ENCODE data around the gene CELSR3. TPM values are rescaled to one million over a fixed set of nuclear protein-coding genes. Genes with fewer than 3 reads are reported as not detected.

The CELSR3 gene
- total and polyA plus RNA-seq, 4 donors = 0.16 to 0.37 (median 0.26) TPM

- Histone ChIP-seq H3K9ac (ENCODE audit: low read depth in 1 of 2, low read length in 2 of 2) (no peak overlapping the region), H3K4me3 (ENCODE audit: low read depth in 1 of 3, low read length in 3 of 3) (no peak overlapping the region), H3K36me3 (ENCODE audit: control insufficient read depth in 4 of 4, insufficient read depth in 3 of 4, low read depth in 1 of 4, low read length in 3 of 4) (no peaks in the 10 kb centered on the region), H3K9me3 (ENCODE audit: control insufficient read depth in 4 of 4, low read length in 3 of 4) (no peaks in the 10 kb centered on the region), H3K27ac (ENCODE audit: low read depth in 1 of 2, low read length in 2 of 2) (no peak overlapping the region), H3K27me3 (ENCODE audit: control insufficient read depth in 4 of 4, insufficient read depth in 4 of 4, low read length in 3 of 4) (no peaks in the 10 kb centered on the region), H3K4me1 (ENCODE audit: control insufficient read depth in 4 of 4, insufficient read depth in 4 of 4, low read length in 3 of 4) (no peaks in the 10 kb centered on the region)
- TF ChIP-seq TAF1 (conservative IDR thresholded peaks at IDR 0.05) = no peak
- TF ChIP-seq HNF4A (conservative IDR thresholded peaks at IDR 0.05) = no peak
- TF ChIP-seq RAD21 (IDR thresholded peaks at IDR 0.05) = no peak
- TF ChIP-seq FOXA1 (IDR thresholded peaks at IDR 0.05) = no peak
- no peak for TF ChIP-seq REST (IDR thresholded peaks at IDR 0.05)
- no peak for DNase-seq (ENCODE audit: low spot score)
- WGBS = 96% methylated on average over 15 of the region's 15 CpGs
Measured at GRCh38 chr3:48648188-48648850, 14.4 kb downstream of the CELSR3 start.

GRCh38 chr3:48647714-48648113, 15.0 kb downstream of the CELSR3 start:
- DNase-seq (ENCODE audit: low spot score) = no peak
- no peaks in the 10 kb centered on the region for H3K4me1 ChIP-seq (ENCODE audit: control insufficient read depth in 4 of 4, insufficient read depth in 4 of 4, low read length in 3 of 4)
- no peaks in the 10 kb centered on the region for H3K9me3 ChIP-seq (ENCODE audit: control insufficient read depth in 4 of 4, low read length in 3 of 4)
- no peak overlapping the region for H3K4me3 ChIP-seq (ENCODE audit: low read depth in 1 of 3, low read length in 3 of 3)
- WGBS = 95% methylated on average over 9 of the region's 9 CpGs
- no peak overlapping the region for H3K9ac ChIP-seq (ENCODE audit: low read depth in 1 of 2, low read length in 2 of 2)
- no peak for TF ChIP-seq HNF4G (IDR thresholded peaks at IDR 0.05)
- no peak for TF ChIP-seq FOXA2 (IDR thresholded peaks at IDR 0.05)
- TF ChIP-seq REST (IDR thresholded peaks at IDR 0.05) = no peak
- no peak for TF ChIP-seq CTCF (IDR thresholded peaks at IDR 0.05; ENCODE audit: low read depth, low read length, missing input control)
- no peak for TF ChIP-seq NR2F2 (IDR thresholded peaks at IDR 0.05)
- TF ChIP-seq YY1 (IDR thresholded peaks at IDR 0.05) = no peak
- TF ChIP-seq SP1 (IDR thresholded peaks at IDR 0.05) = no peak
- TF ChIP-seq ATF3 (IDR thresholded peaks at IDR 0.05) = no peak
- no peak for TF ChIP-seq JUND (IDR thresholded peaks at IDR 0.05)
- TF ChIP-seq ZBTB33 (IDR thresholded peaks at IDR 0.05) = no peak
- TF ChIP-seq EGR1 (IDR thresholded peaks at IDR 0.05; ENCODE audit: low read depth in 2 of 2) = no peak
- no peak for TF ChIP-seq TAF1 (conservative IDR thresholded peaks at IDR 0.05)
- TF ChIP-seq RAD21 (IDR thresholded peaks at IDR 0.05) = no peak
- no peak overlapping the region for H3K27ac ChIP-seq (ENCODE audit: low read depth in 1 of 2, low read length in 2 of 2)
- H3K27me3 ChIP-seq (ENCODE audit: control insufficient read depth in 4 of 4, insufficient read depth in 4 of 4, low read length in 3 of 4) = no peaks in the 10 kb centered on the region
- no peaks in the 10 kb centered on the region for H3K36me3 ChIP-seq (ENCODE audit: control insufficient read depth in 4 of 4, insufficient read depth in 3 of 4, low read depth in 1 of 4, low read length in 3 of 4)
